Cardiac fibroblast (primary cell): ENCODE results near the gene LHX4.

Experiments
- DNase-seq, 2 donors: peaks; one replicate each; pipeline versions ENCODE4 v3.0.0 to v3.0.0-alpha.2; 2010; ENCODE audit warnings: low read depth in 2 of 2
- H3K4me3 ChIP-seq, 2 donors: replicated peaks in 1 of 2; 1 replicate in 1 of 2; 2 replicates in 1 of 2; pipeline ENCODE4 v1.5.1; 2011; ENCODE audit warnings: low read depth in 2 of 2, low read length in 2 of 2, mild to moderate bottlenecking in 2 of 2, moderate library complexity in 1 of 2
- TF ChIP-seq, protein P1 (sequence below): IDR thresholded peaks from one replicate; pipeline ENCODE4 v1.5.1; 2011; ENCODE audit warnings: low read depth, mild to moderate bottlenecking, low read length, inconsistent platforms

Gene LHX4

DNA sequence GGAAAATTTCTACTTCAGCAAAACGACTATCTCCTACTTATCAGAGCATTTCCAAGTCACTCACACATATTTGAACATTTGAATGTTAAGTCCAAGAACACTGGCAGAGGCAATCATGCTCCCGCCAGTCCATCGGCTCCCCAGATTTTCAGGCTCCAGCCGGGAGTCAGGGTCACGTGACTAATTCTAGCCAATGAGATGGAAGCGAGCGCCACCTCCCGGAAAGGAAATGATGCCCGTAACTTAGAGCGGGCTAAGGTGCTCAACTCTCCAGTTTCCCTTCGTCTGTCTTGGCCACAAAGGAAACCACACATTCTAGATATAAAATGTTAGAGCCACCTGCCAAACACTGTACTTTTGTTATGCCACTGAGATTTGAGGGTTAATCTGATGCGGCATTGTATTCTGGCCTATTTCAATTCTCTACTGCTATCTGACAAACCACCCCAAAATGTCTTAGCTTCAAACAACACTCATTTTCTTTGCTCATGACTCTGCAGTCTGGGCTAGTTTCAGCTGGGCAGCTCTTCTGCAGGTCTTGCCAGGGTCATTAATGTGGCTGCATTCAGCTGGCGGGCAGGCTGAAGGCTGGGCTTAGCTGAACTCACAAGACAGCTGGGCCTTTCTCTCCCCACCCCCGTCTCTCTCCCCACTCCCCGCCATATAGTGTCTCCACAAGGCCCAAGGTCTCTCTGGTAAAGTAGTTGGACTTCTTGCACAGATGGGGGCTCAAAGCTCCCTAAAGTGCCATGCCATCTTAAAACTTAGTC, 16.5 kb upstream of the LHX4 start:
- no peak overlapping the region for H3K4me3 ChIP-seq
- TF ChIP-seq, protein P1, sequence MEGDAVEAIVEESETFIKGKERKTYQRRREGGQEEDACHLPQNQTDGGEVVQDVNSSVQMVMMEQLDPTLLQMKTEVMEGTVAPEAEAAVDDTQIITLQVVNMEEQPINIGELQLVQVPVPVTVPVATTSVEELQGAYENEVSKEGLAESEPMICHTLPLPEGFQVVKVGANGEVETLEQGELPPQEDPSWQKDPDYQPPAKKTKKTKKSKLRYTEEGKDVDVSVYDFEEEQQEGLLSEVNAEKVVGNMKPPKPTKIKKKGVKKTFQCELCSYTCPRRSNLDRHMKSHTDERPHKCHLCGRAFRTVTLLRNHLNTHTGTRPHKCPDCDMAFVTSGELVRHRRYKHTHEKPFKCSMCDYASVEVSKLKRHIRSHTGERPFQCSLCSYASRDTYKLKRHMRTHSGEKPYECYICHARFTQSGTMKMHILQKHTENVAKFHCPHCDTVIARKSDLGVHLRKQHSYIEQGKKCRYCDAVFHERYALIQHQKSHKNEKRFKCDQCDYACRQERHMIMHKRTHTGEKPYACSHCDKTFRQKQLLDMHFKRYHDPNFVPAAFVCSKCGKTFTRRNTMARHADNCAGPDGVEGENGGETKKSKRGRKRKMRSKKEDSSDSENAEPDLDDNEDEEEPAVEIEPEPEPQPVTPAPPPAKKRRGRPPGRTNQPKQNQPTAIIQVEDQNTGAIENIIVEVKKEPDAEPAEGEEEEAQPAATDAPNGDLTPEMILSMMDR, result no peak
- peak; percentile 7 to 23 for DNase-seq

- no peak overlapping the region for H3K4me3 ChIP-seq
- DNase-seq, result no peak
- TF ChIP-seq, protein P1, result no peak
Measured at GRCh38 chr1:180215856-180216625, 14.0 kb upstream of the LHX4 start.

GRCh38 chr1:180217006-180217405, 13.1 kb upstream of the LHX4 start:
- TF ChIP-seq, protein P1, result no peak
- no peak overlapping the region for H3K4me3 ChIP-seq
- DNase-seq, result peak in 1 of 2 donors; percentile 14

DNA sequence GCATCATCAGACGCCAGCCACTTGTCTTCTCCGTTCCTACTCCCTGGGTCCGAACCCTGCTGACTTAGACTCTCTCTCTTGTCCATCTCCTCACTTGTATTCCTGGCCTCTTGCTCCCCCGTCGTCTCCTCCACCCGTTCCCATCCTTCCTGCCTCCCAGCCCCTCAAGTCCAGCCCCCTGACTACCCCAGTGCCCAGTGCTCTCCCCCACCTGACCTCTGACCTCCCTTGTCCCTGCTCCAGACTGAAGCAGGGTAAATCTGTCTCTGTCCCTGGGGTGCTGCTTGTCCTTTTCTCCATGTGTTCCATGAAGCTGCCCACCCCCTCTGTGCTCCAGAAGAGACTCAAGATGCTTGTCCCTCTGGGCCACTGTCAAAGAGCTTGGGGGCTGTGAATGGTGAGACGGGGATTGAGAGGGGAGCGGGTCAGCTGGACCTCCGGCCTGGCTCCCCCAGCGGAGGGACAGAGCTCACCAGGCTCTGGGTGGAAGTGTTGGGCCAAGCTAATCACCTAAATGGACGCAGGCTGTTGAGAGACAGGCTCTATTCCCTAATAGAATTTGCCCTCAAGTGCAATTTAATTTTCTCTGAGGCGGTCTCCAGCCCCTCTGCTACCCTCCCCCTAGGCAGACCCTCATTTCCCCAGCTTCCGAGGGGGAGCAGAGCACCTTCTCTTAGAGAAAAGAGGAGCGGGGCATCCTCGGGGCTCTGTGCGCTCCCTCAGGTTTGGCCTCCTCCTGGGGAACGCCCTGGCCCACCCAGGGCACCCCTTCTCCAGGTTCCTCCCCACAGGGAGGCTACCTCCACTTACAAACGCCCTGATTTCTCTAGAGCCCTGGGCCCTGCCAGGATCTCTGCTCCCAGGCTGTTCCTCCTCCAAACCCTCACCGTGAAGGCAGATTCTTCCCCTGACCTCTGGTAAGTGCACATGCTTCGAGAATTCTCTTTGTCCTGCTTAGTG, 11.0 kb upstream of the LHX4 start:
- no peak overlapping the region for H3K4me3 ChIP-seq
- DNase-seq, result no peak
- TF ChIP-seq, protein P1, result no peak

- H3K4me3 ChIP-seq, result no peak overlapping the region
- TF ChIP-seq, protein P1, result no peak
- DNase-seq, result no peak
Measured at GRCh38 chr1:180219776-180220175, 10.3 kb upstream of the LHX4 start.

- no peak for DNase-seq
- no peak overlapping the region for H3K4me3 ChIP-seq
- TF ChIP-seq, protein P1, result no peak
Measured at GRCh38 chr1:180221462-180221861, 8.6 kb upstream of the LHX4 start.
